ENCODE results near the gene FNDC5.

The FNDC5 gene

DNA sequence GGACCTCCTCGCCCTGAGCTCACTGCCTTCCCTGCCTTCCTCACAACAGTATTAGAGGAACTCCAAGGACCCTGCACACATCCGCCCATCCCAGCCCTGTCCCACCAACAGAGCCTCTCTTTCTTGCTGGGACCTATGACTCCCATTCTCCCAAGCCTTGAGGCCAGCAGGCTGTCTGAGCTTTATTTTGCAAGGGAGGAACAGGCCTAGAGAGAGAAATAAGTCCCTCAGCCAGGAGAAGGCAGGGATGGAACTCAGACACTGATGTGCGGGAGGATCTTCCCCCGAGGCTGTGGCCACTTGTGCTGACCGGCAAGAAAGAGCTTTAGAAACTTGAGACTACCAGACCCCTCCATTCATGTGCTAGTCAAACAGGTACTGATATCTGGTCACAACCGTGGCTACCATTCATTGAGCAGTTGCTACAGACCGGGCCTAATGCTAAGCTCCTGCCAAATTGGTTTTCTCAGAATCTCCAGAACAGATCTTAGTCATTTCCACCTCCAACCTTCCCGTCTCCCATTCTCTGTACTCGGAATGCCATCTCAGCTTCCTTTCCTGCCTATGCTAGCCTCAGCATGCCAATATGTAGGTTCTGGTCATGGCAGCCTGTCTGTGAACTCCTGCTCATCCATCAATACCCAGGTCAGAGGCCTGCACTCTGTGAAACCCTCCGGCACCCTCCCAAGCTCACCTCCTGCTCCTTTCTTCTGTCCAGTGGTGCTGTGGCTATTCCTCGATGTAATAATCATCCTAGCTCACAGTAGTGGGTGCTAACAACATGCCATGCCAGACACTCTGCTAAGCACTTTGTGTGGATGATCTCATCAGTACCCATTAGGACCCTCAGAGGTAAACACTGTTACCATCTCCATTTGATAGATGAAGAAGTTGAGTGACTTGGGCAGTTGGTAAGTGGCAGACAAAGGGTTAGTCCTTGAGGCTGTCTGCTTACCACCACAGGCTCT is 26.7 kb upstream of the FNDC5 start:
- no peak for DNase-seq (ENCODE audit: low read depth in 2 of 2)

DNA sequence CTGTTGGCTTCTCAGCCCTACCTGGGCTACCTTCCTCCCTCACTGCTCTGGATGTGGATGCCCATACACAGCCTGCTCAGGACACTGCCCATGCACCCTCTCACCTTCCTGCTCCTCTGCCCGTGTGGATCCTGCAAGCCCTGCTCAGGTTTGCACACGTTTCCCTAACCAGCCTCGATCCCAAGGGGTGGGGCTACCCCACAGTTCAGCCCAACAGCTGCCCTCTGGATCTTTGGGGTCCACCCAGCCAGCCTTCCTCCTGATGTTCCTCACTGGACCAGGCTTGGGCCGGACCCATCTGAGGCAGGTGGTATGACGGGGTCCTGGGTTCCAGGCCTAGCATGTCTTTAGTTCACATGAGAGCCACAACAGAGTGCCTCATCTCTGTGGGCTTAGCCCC is 25.7 kb upstream of the FNDC5 start:
- DNase-seq (ENCODE audit: low read depth in 2 of 2), result no peak

DNA sequence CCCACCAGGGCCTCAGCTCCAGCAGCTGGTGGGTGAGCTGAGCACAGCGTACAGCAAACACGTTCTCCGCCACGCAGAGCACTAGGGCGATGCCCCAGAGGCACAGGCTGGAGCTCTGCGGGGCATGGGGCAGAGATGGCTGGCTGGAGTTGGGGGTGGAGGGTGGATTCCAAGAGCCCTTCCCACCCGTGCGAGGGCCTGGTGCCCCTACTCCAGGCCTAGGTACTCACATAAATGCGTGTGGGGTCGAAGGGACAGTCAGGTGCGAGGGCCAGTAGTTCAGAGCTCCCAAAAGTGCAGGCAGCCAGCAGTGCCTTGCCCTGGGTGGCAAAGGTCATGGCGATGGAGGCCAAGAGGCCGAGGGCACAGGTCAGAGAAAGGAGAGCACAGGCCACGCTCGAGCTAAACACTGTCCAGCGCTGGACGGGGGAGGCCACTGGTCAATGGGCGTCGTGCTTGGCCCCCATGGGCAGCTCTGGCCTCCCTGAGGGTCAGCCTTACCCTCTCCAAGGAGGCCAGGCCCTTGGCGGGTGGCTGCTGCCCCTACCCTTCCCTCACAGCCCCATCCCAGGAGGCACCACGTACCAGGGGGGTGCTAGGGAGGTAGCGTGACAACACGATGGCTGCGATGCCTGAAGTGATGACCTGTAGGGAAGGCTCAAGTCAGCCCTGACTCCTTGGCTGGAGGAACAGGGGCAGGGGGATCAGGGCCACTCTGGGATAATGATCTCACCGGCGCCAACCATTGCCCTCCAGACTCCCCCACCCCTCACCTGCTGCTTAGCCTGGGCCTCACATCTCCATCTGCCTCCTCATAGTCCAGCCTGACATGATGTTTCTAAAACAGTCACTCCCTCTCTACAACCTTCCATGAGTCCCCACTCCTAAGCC is 24.9 kb upstream of the FNDC5 start:
- DNase-seq (ENCODE audit: low read depth in 2 of 2), result no peak

DNA sequence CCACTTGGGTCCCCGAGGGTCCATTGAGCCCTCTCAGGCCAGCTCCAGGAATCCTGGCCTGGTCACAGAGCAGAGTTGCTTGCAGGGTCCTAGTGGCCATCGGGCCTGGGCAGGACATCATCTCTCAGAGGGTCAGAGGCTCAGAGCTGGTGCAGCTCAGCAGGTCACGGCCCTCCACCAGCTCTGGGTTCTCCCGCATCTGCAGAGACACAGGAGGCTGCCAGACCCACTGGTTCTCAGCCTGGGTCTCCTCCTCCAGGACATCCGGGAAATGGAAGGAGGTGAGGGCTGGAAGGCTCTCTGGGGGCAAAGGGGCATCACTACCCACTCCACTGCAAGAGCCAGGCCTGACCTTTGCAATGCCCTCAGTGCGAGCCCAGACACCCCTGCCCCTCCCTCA is 24.0 kb upstream of the FNDC5 start:
- DNase-seq (ENCODE audit: low read depth in 2 of 2), result no peak

DNA sequence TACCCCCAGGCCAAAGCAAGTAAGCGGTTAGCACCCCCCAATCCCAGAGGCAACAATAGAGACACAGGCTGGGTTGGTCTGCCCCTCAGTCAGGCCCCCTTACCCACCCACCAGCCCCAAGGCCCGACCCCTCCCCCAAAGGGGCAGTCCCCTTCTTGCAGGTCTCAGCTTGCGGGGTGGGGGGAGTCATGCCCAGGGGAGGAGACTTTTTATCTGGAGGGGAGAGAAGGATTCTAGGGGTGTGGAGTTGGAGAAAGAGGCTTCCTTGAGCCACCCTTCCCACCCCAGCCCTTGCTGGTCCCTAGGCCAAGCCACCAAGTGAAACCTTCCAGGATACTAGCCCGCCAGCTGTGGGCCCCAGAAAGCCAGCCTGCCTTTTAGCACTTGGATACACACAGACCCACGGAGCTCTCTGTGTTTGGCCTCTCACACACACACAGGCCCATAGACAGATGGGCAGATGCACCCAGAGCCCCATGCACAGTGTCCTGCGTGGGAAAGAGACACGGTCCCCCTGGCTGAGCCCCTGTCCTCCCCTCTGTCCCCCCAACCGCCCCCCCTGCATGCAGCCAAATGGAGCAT is 23.4 kb upstream of the FNDC5 start:
- DNase-seq (ENCODE audit: low read depth in 2 of 2), result no peak

DNA sequence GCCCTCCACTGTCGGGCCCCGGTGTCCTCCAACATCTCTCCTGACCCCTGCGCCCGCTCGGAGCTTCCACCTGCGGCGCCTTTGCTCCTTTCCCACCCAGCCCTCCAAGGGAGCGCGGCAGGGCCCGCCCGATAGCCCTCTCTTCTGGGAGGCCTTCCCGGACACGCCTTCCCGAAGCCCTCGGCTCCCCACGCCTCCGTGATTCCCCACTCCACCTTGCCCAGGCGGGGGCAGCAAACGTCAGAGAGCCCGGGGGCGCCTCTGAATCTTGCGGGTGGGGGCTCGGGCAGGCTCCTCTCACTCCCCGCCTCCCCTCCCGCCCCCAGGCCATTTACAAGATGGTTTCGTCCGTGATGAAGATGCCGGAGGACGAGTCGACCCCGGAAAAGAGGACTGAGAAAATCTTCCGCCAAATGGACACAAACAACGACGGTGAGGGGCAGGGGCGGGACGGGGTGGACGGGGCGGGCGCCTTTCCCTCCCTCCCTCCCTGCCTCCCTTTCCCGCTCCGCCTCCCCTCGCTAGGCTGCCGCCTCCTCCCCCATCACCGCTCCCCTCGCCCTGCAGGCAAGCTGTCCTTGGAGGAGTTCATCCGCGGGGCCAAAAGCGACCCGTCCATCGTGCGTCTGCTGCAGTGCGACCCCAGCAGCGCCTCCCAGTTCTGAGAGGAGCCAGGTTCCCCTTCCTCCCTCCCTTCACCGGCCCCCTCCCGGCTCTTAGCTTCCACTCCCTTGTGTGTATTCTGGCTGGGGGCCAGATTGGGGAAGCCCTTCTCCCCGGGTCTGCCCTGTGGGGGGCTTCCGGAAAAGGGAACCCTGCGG is 22.7 kb upstream of the FNDC5 start:
- no peak for DNase-seq (ENCODE audit: low read depth in 2 of 2)

DNA sequence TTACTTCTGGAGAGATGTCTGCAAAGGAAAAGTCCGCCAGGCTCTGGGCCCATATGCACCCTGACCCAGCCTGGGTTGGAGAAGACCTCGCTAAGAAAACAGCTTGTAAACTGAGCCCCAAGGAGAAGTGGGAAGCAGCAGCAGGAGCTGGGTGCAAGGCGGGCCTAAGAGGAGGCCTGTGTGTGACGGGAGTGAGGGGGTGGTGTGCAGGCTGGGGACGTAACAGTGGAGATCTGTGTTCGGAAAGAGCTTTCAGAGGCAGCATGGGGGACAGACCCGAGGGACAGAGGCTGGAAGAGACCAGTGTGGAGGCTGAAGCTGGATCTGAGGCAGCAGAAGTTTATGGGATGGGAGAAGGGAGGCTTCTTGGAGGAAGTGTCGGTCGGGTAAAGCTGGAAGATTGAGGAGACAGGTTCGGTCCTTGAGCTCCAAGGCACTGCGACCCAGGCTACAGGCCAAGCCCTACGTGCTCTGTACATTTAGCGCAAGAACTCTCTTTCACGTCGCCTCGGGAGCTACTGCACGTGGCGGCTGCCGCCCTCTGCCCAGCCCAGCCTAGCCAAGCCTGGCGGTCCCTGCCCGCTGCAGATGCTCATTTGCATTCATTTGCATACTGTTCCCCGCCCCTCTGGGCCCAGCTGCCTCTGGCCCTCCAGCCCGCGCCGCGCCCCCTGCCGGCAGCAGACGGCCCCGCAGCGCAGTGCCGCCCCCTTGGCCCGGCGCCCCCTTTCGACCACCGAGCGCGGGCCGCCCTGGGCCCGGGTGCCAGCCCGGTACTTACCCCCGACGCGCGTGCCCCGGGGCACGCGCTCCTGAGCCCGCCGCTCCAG is 21.9 kb upstream of the FNDC5 start:
- DNase-seq (ENCODE audit: low read depth in 2 of 2), result no peak

DNA sequence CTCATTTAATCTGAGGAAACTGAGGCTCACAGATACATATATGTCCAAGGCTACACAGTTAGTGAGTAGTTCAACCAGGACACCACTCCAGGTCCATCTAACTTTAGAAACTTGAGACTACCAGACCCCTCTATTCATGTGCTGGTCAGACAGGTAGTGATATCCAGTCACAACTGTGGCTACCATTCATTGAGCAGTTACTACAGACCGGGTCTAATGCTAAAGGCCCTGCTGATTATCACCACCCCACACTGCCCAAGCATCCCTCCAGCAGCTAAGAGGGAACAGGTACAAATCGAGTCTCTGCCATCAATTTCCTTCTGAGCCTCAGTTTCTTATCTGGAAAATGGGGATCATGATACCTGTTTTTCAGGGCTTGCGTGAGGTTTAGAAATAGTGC is 20.9 kb upstream of the FNDC5 start:
- DNase-seq (ENCODE audit: low read depth in 2 of 2), result no peak

DNA sequence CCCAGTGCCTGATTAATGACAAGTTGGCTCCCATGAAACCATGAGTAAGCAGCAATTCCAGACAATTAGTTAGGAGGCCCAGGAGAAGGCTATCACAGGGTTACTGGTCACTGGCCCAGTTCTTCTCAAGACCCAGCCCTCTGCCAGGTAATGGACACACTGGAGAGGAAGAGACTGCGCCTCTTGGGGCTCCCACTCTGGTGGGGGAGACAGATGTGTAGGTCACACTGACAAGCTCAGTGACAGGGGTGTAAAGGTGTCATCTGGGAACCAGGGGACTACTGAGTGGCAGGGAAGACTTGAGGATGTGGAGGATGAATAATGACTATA is 20.5 kb upstream of the FNDC5 start:
- DNase-seq (ENCODE audit: low read depth in 2 of 2), result no peak

DNA sequence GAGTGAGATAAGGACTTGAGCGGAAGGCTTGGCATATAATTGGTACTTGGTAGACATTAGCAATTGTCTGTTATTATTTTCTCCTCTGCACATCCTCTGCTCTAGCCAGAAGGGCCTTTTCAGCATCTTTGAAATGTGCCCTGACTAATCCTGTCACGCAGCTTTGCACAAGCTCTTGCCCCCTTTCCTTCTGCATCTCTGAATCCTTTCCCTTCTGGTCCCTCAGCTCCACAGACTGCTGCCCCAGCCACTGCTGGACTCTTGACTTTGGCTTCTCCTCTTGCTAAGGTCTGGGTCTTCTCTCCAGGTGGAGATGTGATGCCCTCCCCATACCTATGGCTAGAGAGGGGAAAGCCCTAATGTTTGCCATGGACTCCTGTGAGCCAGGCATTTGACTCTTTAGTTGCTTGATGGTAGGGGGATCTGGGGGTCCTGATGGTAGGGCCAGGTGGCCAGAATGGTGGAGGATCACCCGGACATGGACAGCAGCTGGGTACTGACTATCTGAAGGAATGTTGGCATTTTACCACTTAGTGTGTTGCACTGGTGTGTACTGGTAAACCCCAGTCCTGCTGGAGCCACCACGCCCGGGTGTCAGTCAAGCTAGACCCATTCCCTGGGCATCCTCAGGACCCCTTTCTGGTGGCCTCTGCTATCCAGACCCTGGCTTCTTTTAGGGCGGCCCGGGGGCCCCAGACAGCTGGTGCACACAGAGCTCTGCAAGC is 20.0 kb upstream of the FNDC5 start:
- no peak for DNase-seq (ENCODE audit: low read depth in 2 of 2)

DNA sequence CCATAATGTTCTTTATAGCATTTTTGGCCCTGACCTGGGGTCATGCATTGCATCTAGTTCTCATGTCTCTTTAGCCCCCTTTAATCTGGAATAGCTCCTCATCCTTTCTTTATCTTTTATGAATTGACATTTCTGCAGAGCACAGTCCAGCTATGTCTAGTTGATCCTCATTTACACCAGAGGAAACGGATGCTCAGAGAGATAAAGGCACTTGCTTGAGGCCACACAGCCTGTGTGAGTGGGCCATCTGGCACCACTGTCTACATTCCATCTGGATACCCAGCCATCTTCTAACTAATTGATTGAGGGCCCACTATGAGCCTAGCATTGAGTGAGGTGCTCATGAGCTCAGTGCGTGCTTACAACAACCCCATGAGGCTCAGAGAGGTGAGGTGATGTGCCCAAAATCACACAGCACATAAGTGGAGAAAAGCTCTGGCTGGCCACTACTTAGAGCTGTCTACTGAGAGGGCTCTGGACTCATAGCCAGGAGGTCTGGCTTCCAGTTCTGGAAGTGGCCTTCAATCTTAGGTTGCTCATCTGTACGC is 19.1 kb upstream of the FNDC5 start:
- no peak for DNase-seq (ENCODE audit: low read depth in 2 of 2)

DNA sequence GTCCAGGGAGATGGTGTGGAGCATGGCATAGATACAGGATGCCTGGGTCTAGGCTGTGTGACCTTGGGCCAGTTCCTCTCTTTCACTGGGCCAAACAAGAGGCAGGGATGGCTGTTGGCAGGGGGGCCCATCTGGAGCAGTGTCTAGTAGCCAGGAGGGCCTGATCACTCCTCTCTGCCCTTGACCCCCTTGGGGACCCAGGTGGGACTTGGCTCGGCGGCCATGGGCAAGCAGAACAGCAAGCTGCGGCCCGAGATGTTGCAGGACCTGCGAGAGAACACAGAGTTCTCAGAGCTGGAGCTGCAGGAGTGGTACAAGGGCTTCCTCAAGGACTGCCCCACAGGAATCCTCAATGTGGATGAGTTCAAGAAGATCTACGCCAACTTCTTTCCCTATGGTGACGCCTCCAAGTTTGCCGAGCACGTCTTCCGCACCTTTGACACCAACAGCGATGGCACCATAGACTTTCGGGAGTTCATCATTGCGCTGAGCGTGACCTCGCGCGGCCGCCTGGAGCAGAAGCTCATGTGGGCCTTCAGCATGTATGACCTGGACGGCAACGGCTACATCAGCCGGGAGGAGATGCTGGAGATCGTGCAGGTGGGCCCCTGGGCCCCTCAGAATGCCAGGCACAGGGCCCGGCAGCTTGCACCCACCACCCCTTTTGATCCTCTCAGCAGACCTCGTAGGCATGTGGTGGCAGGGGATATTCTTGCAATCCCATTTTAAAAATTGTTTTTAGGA is 18.1 kb upstream of the FNDC5 start:
- DNase-seq (ENCODE audit: low read depth in 2 of 2), result no peak

DNA sequence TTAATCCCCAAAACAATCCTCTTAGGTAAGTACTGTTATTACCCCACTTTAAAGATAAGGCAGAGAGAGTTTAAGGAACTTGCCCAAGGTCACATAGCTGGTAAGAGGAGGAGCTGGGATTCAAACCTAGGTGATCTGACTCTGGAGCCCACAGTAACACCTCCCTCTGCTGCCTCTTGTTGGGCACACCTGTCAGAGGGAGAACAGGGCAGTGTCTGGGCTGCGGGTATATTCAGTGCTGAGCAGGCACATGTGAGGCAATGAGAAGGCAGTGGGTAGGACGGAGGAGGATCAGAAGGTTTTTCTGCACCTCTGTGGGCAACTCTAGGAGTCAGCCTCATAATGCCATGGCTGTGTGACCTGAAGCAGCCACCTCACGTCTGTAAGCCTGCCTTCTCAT is 17.4 kb upstream of the FNDC5 start:
- DNase-seq (ENCODE audit: low read depth in 2 of 2), result no peak

DNA sequence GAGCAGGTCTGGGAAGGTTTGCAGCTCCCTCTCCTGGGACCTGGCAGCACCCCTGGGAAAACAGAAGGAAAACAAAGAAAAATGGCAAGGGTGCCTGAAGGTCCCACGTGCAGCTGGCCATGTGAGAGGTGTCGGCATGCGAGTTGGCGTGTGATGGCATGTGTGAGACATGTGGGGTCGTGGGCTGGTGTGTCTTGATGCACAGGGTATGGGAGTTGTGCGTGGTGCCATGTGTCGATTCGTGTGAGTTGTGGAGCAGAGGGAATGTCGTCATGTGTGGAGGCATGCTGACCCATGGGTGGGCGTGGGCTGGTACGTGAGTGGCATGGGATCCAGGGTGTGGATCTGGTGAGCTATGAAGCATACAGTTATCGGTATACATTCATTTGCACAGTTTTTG is 16.9 kb upstream of the FNDC5 start:
- DNase-seq (ENCODE audit: low read depth in 2 of 2), result no peak

DNA sequence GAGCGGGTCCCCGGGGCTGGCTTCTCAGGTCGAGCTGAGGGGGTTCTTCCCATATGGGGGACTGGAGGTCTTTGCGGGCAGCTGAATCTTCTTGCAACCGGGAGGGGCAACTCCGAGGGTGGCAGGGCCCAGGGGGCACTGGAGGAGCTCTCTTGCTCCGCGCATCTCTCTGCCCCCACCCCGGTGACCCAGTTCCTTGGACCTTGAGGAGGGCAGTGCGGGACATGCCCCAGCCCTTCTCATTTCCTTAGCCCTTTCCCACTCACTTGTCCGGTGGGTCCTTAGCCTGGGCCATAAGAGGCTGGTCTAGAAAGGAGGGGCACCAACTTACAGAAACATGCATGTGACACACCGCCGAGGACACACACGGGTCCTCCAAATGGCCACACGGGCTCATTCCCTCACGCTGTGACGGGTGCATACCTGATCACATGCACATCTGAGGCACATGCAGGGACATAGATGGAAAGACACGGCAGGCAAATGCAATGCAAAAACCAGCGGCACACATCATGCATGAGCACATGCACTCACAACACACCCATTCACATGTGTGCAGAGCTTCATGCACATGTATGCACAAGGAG is 16.2 kb upstream of the FNDC5 start:
- DNase-seq (ENCODE audit: low read depth in 2 of 2), result no peak

DNA sequence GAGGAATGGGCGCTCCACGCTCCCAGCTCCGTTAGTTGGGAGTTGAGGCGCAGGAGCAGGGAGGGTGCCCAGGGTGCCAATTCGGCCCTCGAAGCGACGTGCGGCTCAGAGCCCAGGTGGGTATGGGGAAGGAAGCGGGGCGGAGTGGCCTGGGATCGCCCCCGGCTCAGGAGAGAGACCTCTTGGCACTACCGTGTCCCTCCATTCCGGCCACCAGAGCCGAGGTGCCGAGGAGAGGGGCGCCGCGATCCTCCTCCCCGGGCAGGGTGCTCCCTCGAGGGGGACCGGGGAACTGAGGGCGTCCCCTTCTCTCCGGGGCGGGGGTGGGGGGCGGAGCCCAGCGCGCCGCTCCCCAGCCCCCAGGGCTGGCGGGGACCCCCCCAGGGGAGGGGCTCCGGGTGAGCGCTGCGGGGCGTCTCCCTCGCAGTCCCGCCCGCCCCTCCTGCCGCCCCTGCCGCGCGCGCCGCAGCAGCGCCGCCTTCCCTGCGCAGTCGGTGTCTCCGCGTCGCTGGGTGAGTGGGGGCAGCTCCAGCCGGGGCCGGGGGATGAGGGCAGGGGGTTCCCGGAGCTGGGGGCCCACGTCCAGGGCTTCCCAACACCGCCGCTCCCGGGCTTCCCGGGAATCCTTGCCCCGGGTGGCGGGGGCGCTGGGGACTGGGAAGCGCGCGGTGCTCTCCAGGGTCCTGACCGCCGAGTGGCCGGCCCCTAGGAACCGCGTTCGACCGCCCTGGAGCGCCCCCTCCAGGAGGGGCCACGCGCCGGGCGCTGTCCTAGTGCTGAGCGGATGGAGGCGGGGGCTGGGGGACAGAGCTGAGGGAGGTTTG is 15.5 kb upstream of the FNDC5 start, which contains the start of gene HPCA:
HPCA (plus strand) TSS at position 488 of the 824 bp plus-strand sequence. CDS start 2,408 bp downstream, outside the sequence.
- no peak for DNase-seq (ENCODE audit: low read depth in 2 of 2)

DNA sequence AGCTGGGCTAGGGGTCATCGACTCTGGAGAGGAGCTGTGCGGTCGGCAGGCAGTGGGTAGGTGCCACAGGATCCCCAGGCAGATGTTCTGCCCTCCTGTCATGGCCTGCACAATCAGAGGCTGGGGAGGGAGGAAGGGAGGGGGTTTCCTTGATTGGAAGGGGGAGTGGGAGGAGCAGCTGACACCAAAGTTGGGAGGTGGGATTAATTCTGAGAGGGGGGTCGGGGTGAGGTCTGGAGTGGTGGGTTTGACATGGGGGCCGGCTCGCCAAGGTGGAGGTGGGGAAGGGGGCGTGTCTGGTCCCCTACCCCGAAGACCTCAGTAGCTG is 14.9 kb upstream of the FNDC5 start:
- no peak for DNase-seq (ENCODE audit: low read depth in 2 of 2)

DNA sequence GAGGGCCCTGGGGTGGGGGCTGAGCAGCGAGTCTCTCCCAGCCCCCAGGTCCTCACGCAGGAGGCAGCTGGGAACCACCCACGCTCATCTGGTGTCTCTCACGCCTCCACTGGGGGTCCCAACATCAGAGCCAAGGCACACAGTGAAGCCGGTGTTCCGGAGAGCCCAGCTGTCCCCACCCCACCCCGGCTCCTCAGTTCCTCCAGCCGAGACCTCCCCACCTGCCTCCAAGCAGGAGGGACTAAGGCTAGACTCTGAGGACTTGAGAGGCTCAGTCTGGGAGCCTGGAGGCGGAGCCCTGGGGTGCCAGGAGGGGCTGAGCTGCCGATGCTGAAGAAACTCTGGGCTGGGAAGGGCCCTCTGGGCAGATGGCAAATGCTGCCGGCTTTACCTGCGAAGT is 14.0 kb upstream of the FNDC5 start:
- DNase-seq (ENCODE audit: low read depth in 2 of 2), result no peak

Data from stimulated activated CD8-positive, alpha-beta memory T cell treated with anti-CD3 and anti-CD28 coated beads, Interleukin-2, amount 100 ng/mL, for 1 hour (primary cell).